Activated T-helper 17 cell treated with anti-CD3 and anti-CD28 coated beads, Interleukin-2, amount 50 U/mL, for 72 hours (primary cell): ENCODE data around the gene ZNRF2. TPM values are rescaled to one million over a fixed set of nuclear protein-coding genes. Genes with fewer than 3 reads are reported as not detected.
"Not testable (repeated sequence)": the region's sequence is repeated elsewhere in the genome, so short reads cannot be mapped to it uniquely, and the experiment has no call there.

Experiments
- ATAC-seq: fragments of 150-1000 bp; cut with Tn5 transposase; replicated peaks from 2 replicates; pipeline ENCODE4 v1.10.0; 2021; ENCODE audit warnings: mild to moderate bottlenecking, moderate library complexity
- H3K27ac Mint-ChIP-seq: one replicate; pipeline ENCODE4 v1.8.0; 2022; ENCODE audit warnings: mixed read lengths
- H3K27me3 Mint-ChIP-seq: one replicate; pipeline ENCODE4 v1.8.0; 2022; ENCODE audit warnings: mixed read lengths
- H3K36me3 Mint-ChIP-seq: one replicate; pipeline ENCODE4 v1.8.0; 2022; ENCODE audit warnings: low read depth, mild to moderate bottlenecking, mixed read lengths
- H3K4me1 Mint-ChIP-seq: one replicate; pipeline ENCODE4 v1.8.0; 2022; ENCODE audit warnings: mixed read lengths
- H3K4me3 Mint-ChIP-seq: one replicate; pipeline ENCODE4 v1.8.0; 2022; ENCODE audit warnings: mild to moderate bottlenecking, mixed read lengths
- H3K9me3 Mint-ChIP-seq: one replicate; pipeline ENCODE4 v1.8.0; 2022; ENCODE audit warnings: mixed read lengths
- total RNA-seq, 2 donors: library from RNA; stranded (reverse); gene quantifications; one replicate each; pipeline ENCODE4 v1.2.3, GENCODE V29; 2022

The ZNRF2 gene
- total RNA-seq, 2 donors from 2014 or later = 6.7 to 9.8 TPM

- Mint-ChIP-seq H3K4me1 (peaks cover 60% of the 10 kb centered on the region), H3K4me3 (peak overlapping the region; percentile 91)
- H3K27ac Mint-ChIP-seq, H3K36me3 Mint-ChIP-seq, H3K9me3 Mint-ChIP-seq, H3K27me3 Mint-ChIP-seq, ATAC-seq: not testable (repeated sequence)
These were observed 5.2 kb downstream of the ZNRF2 start for GRCh38 chr7:30289634-30290033.

- peaks cover 66% of the 10 kb centered on the region for H3K4me1 Mint-ChIP-seq
- H3K27me3 Mint-ChIP-seq, H3K36me3 Mint-ChIP-seq, H3K9me3 Mint-ChIP-seq, H3K27ac Mint-ChIP-seq: not testable (repeated sequence)
- H3K4me3 Mint-ChIP-seq = peak overlapping the region; percentile 64
- peak; percentile 55 for ATAC-seq
These were observed 5.9 kb downstream of the ZNRF2 start for GRCh38 chr7:30290317-30290716.

- not testable (repeated sequence) for H3K27me3 Mint-ChIP-seq, H3K4me3 Mint-ChIP-seq, H3K36me3 Mint-ChIP-seq, H3K27ac Mint-ChIP-seq, H3K9me3 Mint-ChIP-seq
- H3K4me1 Mint-ChIP-seq = peaks cover 58% of the 10 kb centered on the region
- ATAC-seq = peak; percentile 25
These were observed 8.1 kb downstream of the ZNRF2 start for GRCh38 chr7:30292416-30293038.

GRCh38 chr7:30296304-30296703 is 11.9 kb downstream of the ZNRF2 start:
- H3K27me3 Mint-ChIP-seq, H3K36me3 Mint-ChIP-seq, H3K4me3 Mint-ChIP-seq, ATAC-seq, H3K9me3 Mint-ChIP-seq, H3K27ac Mint-ChIP-seq: not testable (repeated sequence)
- H3K4me1 Mint-ChIP-seq = peaks cover 33% of the 10 kb centered on the region

GRCh38 chr7:30297499-30297898 is 13.1 kb downstream of the ZNRF2 start:
- Mint-ChIP-seq H3K4me1 (peaks cover 25% of the 10 kb centered on the region), H3K27ac (peak overlapping the region; percentile 0)
- not testable (repeated sequence) for H3K4me3 Mint-ChIP-seq, H3K27me3 Mint-ChIP-seq, H3K36me3 Mint-ChIP-seq, H3K9me3 Mint-ChIP-seq
- ATAC-seq = peak; percentile 59

- peaks cover 21% of the 10 kb centered on the region for H3K4me1 Mint-ChIP-seq
- ATAC-seq = peak; percentile 53
- H3K4me3 Mint-ChIP-seq = peak overlapping the region; percentile 8
- H3K9me3 Mint-ChIP-seq, H3K27ac Mint-ChIP-seq, H3K36me3 Mint-ChIP-seq, H3K27me3 Mint-ChIP-seq: not testable (repeated sequence)
These were observed 14.0 kb downstream of the ZNRF2 start for GRCh38 chr7:30298409-30298808.

- Mint-ChIP-seq H3K27me3 (no peaks in the 10 kb centered on the region), H3K4me1 (peaks cover 24% of the 10 kb centered on the region), H3K4me3 (no peak overlapping the region), H3K9me3 (no peaks in the 10 kb centered on the region), H3K36me3 (no peaks in the 10 kb centered on the region), H3K27ac (no peak overlapping the region)
- no peak for ATAC-seq
These were observed 17.4 kb downstream of the ZNRF2 start for GRCh38 chr7:30301751-30302150.

- Mint-ChIP-seq H3K4me1 (peaks cover 21% of the 10 kb centered on the region), H3K36me3 (no peaks in the 10 kb centered on the region), H3K27ac (no peak overlapping the region), H3K27me3 (no peaks in the 10 kb centered on the region), H3K9me3 (no peaks in the 10 kb centered on the region), H3K4me3 (no peak overlapping the region)
- ATAC-seq = no peak
These were observed 18.4 kb downstream of the ZNRF2 start for GRCh38 chr7:30302656-30303311.

GRCh38 chr7:30303312-30304039 is 19.1 kb downstream of the ZNRF2 start:
- ATAC-seq = no peak
- peaks cover 22% of the 10 kb centered on the region for H3K4me1 Mint-ChIP-seq
- no peaks in the 10 kb centered on the region for H3K9me3 Mint-ChIP-seq
- no peak overlapping the region for H3K4me3 Mint-ChIP-seq
- no peaks in the 10 kb centered on the region for H3K36me3 Mint-ChIP-seq
- H3K27me3 Mint-ChIP-seq = no peaks in the 10 kb centered on the region
- H3K27ac Mint-ChIP-seq = no peak overlapping the region

- H3K9me3 Mint-ChIP-seq = no peaks in the 10 kb centered on the region
- ATAC-seq = no peak
- no peak overlapping the region for H3K27ac Mint-ChIP-seq
- peak overlapping the region; percentile 6 for H3K4me3 Mint-ChIP-seq
- no peaks in the 10 kb centered on the region for H3K36me3 Mint-ChIP-seq
- no peaks in the 10 kb centered on the region for H3K27me3 Mint-ChIP-seq
- peaks cover 23% of the 10 kb centered on the region for H3K4me1 Mint-ChIP-seq
These were observed 19.9 kb downstream of the ZNRF2 start for GRCh38 chr7:30304177-30304884.

- ATAC-seq = no peak
- Mint-ChIP-seq H3K27me3 (no peaks in the 10 kb centered on the region), H3K9me3 (no peaks in the 10 kb centered on the region), H3K27ac (peak overlapping the region; percentile 54), H3K4me3 (peak overlapping the region; percentile 27), H3K36me3 (no peaks in the 10 kb centered on the region), H3K4me1 (peaks cover 33% of the 10 kb centered on the region)
These were observed 22.6 kb downstream of the ZNRF2 start for GRCh38 chr7:30306976-30307375.

- peaks cover 41% of the 10 kb centered on the region for H3K4me1 Mint-ChIP-seq
- H3K27me3 Mint-ChIP-seq = no peaks in the 10 kb centered on the region
- ATAC-seq = peak; percentile 92
- H3K4me3 Mint-ChIP-seq = peak overlapping the region; percentile 60
- no peaks in the 10 kb centered on the region for H3K9me3 Mint-ChIP-seq
- H3K36me3 Mint-ChIP-seq = no peaks in the 10 kb centered on the region
- H3K27ac Mint-ChIP-seq = peak overlapping the region; percentile 54
These were observed 24.0 kb downstream of the ZNRF2 start for GRCh38 chr7:30308389-30308788.

GRCh38 chr7:30309302-30309701 is 24.9 kb downstream of the ZNRF2 start:
- H3K9me3 Mint-ChIP-seq = no peaks in the 10 kb centered on the region
- peaks cover 46% of the 10 kb centered on the region for H3K4me1 Mint-ChIP-seq
- H3K27me3 Mint-ChIP-seq = no peaks in the 10 kb centered on the region
- H3K36me3 Mint-ChIP-seq = no peaks in the 10 kb centered on the region
- H3K4me3 Mint-ChIP-seq = peak overlapping the region; percentile 32
- no peak for ATAC-seq
- H3K27ac Mint-ChIP-seq = peak overlapping the region; percentile 7

GRCh38 chr7:30309842-30310435 is 25.5 kb downstream of the ZNRF2 start:
- H3K27ac Mint-ChIP-seq = peak overlapping the region; percentile 7
- ATAC-seq = no peak
- H3K27me3 Mint-ChIP-seq = no peaks in the 10 kb centered on the region
- no peaks in the 10 kb centered on the region for H3K9me3 Mint-ChIP-seq
- H3K4me3 Mint-ChIP-seq = peak overlapping the region; percentile 32
- no peaks in the 10 kb centered on the region for H3K36me3 Mint-ChIP-seq
- H3K4me1 Mint-ChIP-seq = peaks cover 45% of the 10 kb centered on the region
